Muscle of leg (tissue), 11 donors: Measurements from ENCODE around the gene UQCC2. TPM values are rescaled to one million over a fixed set of nuclear protein-coding genes. Genes with fewer than 3 reads are reported as not detected.

Experiments
- DNase-seq: peaks from one replicate; pipeline ENCODE4 v3.0.0; 2013
- H3K27ac ChIP-seq: one replicate; pipeline ENCODE4 v1.5.1; 2013; ENCODE audit warnings: mild to moderate bottlenecking, low read length, control low read depth
- H3K27me3 ChIP-seq: one replicate; pipeline ENCODE4 v1.6.1; 2013; ENCODE audit warnings: low read length; ENCODE audit not compliant: control insufficient read depth, insufficient read depth
- H3K36me3 ChIP-seq: one replicate; pipeline ENCODE4 v1.6.1; 2013; ENCODE audit warnings: low read length; ENCODE audit not compliant: control insufficient read depth, insufficient read depth
- H3K4me1 ChIP-seq: one replicate; pipeline ENCODE4 v1.6.1; 2013; ENCODE audit warnings: low read length; ENCODE audit not compliant: control insufficient read depth, insufficient read depth
- H3K4me3 ChIP-seq: one replicate; pipeline ENCODE4 v1.5.1; 2013; ENCODE audit warnings: low read length, control low read depth
- H3K9me3 ChIP-seq: replicated peaks from 2 replicates; pipeline ENCODE4 v1.6.1; 2013; ENCODE audit warnings: low read depth, low read length; ENCODE audit not compliant: control insufficient read depth
- WGBS: methylation state at CpG from one replicate; pipeline ENCODE4 v1.1.5; 2013; ENCODE audit warnings: missing lambda C conversion rate; ENCODE audit not compliant: insufficient coverage; 5-methylcytosine and 5-hydroxymethylcytosine counted together
- polyA plus RNA-seq, 8 donors: library from polyadenylated mRNA; unstranded; fragments of 120-200 nt; gene quantifications; one replicate each; pipeline versions ENCODE4 v1.2.1 to v1.2.3, GENCODE V29; 2013; ENCODE audit warnings: inconsistent platforms in 1 of 8, low replicate concordance in 1 of 8; ENCODE audit not compliant: insufficient read length in 8 of 8, insufficient read depth in 1 of 8
- total RNA-seq: library from RNA; stranded (reverse); fragments of 120-200 nt; gene quantifications from one replicate; pipeline ENCODE4 v1.2.4, GENCODE V29; 2013

The UQCC2 gene
- total and polyA plus RNA-seq, 9 donors, result 60.6 to 99.9 (median 74.8) TPM

GRCh38 chr6:33709605-33710295 is 1.8 kb downstream of the UQCC2 start:
- Histone ChIP-seq H3K27me3 (no peaks in the 10 kb centered on the region), H3K36me3 (peaks cover 34% of the 10 kb centered on the region), H3K27ac (no peak overlapping the region), H3K9me3 (no peaks in the 10 kb centered on the region), H3K4me1 (peaks cover 18% of the 10 kb centered on the region), H3K4me3 (no peak overlapping the region)
- 84% methylated on average over 10 of the region's 10 CpGs for WGBS
- DNase-seq, result no peak

- 92% methylated on average over 8 of the region's 10 CpGs for WGBS
- Histone ChIP-seq H3K4me3 (no peak overlapping the region), H3K9me3 (no peaks in the 10 kb centered on the region), H3K27ac (no peak overlapping the region), H3K27me3 (no peaks in the 10 kb centered on the region), H3K4me1 (peaks cover 18% of the 10 kb centered on the region), H3K36me3 (peaks cover 44% of the 10 kb centered on the region)
- DNase-seq, result no peak
These were observed 2.8 kb downstream of the UQCC2 start for GRCh38 chr6:33708516-33709204.

GRCh38 chr6:33707771-33708170 is 3.7 kb downstream of the UQCC2 start:
- no CpG with 5 or more reads among the region's 5 CpGs for WGBS
- Histone ChIP-seq H3K4me1 (peaks cover 18% of the 10 kb centered on the region), H3K36me3 (peaks cover 45% of the 10 kb centered on the region), H3K27me3 (no peaks in the 10 kb centered on the region), H3K9me3 (no peaks in the 10 kb centered on the region), H3K4me3 (no peak overlapping the region), H3K27ac (no peak overlapping the region)
- no peak for DNase-seq

- Histone ChIP-seq H3K27ac (no peak overlapping the region), H3K4me1 (peaks cover 12% of the 10 kb centered on the region), H3K4me3 (no peak overlapping the region), H3K27me3 (no peaks in the 10 kb centered on the region), H3K36me3 (peaks cover 51% of the 10 kb centered on the region), H3K9me3 (no peaks in the 10 kb centered on the region)
- DNase-seq, result no peak
- 85% methylated on average over 10 of the region's 16 CpGs for WGBS
These were observed 5.4 kb downstream of the UQCC2 start for GRCh38 chr6:33705955-33706725.

- no peak overlapping the region for H3K4me3 ChIP-seq
- no peak overlapping the region for H3K27ac ChIP-seq
- DNase-seq, result no peak
- peaks cover 5% of the 10 kb centered on the region for H3K4me1 ChIP-seq
- H3K27me3 ChIP-seq, result no peaks in the 10 kb centered on the region
- no peaks in the 10 kb centered on the region for H3K9me3 ChIP-seq
- WGBS, result 80% methylated on average over 1 of the region's 9 CpGs
- H3K36me3 ChIP-seq, result peaks cover 56% of the 10 kb centered on the region
These were observed 6.1 kb downstream of the UQCC2 start for GRCh38 chr6:33705268-33705885.

GRCh38 chr6:33704215-33705066 is 7.1 kb downstream of the UQCC2 start:
- WGBS, result 88% methylated on average over 9 of the region's 11 CpGs

GRCh38 chr6:33702345-33702977 is 9.0 kb downstream of the UQCC2 start:
- H3K4me1 ChIP-seq, result peaks cover 8% of the 10 kb centered on the region
- DNase-seq, result peak; percentile 62
- H3K27ac ChIP-seq, result no peak overlapping the region
- H3K4me3 ChIP-seq, result no peak overlapping the region
- peaks cover 49% of the 10 kb centered on the region for H3K36me3 ChIP-seq
- H3K9me3 ChIP-seq, result no peaks in the 10 kb centered on the region
- no peaks in the 10 kb centered on the region for H3K27me3 ChIP-seq
- WGBS, result no CpG with 5 or more reads among the region's 1 CpG

More at GRCh38 chr6:33704215-33705066, 7.1 kb downstream of the UQCC2 start:
- no peak for DNase-seq
- Histone ChIP-seq H3K4me3 (no peak overlapping the region), H3K9me3 (no peaks in the 10 kb centered on the region), H3K27ac (no peak overlapping the region), H3K36me3 (peaks cover 57% of the 10 kb centered on the region), H3K27me3 (no peaks in the 10 kb centered on the region), H3K4me1 (peaks cover 2% of the 10 kb centered on the region)

- DNase-seq, result peak; percentile 62
- no peak overlapping the region for H3K4me3 ChIP-seq
These were observed 11.0 kb downstream of the UQCC2 start for GRCh38 chr6:33700391-33701050.

GRCh38 chr6:33699739-33700138 is 11.8 kb downstream of the UQCC2 start:
- H3K27ac ChIP-seq, result no peak overlapping the region
- peaks cover 35% of the 10 kb centered on the region for H3K4me1 ChIP-seq
- no peak for DNase-seq
- no peak overlapping the region for H3K4me3 ChIP-seq
- H3K27me3 ChIP-seq, result no peaks in the 10 kb centered on the region
- no CpG with 5 or more reads among the region's 5 CpGs for WGBS
- peaks cover 65% of the 10 kb centered on the region for H3K36me3 ChIP-seq
- no peaks in the 10 kb centered on the region for H3K9me3 ChIP-seq

More at GRCh38 chr6:33700391-33701050, 11.0 kb downstream of the UQCC2 start:
- Histone ChIP-seq H3K27me3 (no peaks in the 10 kb centered on the region), H3K4me1 (peaks cover 28% of the 10 kb centered on the region), H3K9me3 (no peaks in the 10 kb centered on the region), H3K36me3 (peaks cover 58% of the 10 kb centered on the region), H3K27ac (peak overlapping the region; percentile 4)
- WGBS, result 23% methylated on average over 5 of the region's 10 CpGs
